ENCODE results near the gene MPDZ. TPM values are rescaled to one million over a fixed set of nuclear protein-coding genes. Genes with fewer than 3 reads are reported as not detected.

MPDZ gene
- total and polyA plus RNA-seq, 2 of the 13 experiments (the other 11 are each of a cell fraction or from before 2014, with no cell fraction given), result 12.4 to 14.7 TPM

- TF ChIP-seq ZNF446 (CRISPR knock-in tag; IDR thresholded peaks at IDR 0.05), result no peak
- TF ChIP-seq ZSCAN22 (CRISPR knock-in tag; IDR thresholded peaks at IDR 0.05), result no peak
- no peak for TF ChIP-seq JUN (CRISPR knock-in tag; IDR thresholded peaks at IDR 0.05)
- no peak for TF ChIP-seq HNRNPK (IDR thresholded peaks at IDR 0.05; ENCODE audit: low read depth, low read length, poor library complexity, severe bottlenecking)
- TF ChIP-seq GATAD2A (CRISPR knock-in tag; IDR thresholded peaks at IDR 0.05), result no peak
- TF ChIP-seq ZNF670 (CRISPR knock-in tag; IDR thresholded peaks at IDR 0.05; ENCODE audit: borderline replicate concordance), result no peak
- TF ChIP-seq ZNF781 (CRISPR knock-in tag; IDR thresholded peaks at IDR 0.05; ENCODE audit: borderline replicate concordance, not compliant biosample characterization), result no peak
- TF ChIP-seq, protein P1, sequence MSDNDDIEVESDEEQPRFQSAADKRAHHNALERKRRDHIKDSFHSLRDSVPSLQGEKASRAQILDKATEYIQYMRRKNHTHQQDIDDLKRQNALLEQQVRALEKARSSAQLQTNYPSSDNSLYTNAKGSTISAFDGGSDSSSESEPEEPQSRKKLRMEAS (IDR thresholded peaks at IDR 0.05), result no peak
- no peak for TF ChIP-seq MBNL3 (CRISPR knock-in tag; conservative IDR thresholded peaks at IDR 0.05)
- no peak for TF ChIP-seq ZSCAN25 (CRISPR knock-in tag; IDR thresholded peaks at IDR 0.05)
- no peak for TF ChIP-seq GATAD1 (CRISPR knock-in tag; IDR thresholded peaks at IDR 0.05)
These were observed 120.5 kb downstream of the MPDZ start (continued) for GRCh38 chr9:13158986-13159385.

DNA sequence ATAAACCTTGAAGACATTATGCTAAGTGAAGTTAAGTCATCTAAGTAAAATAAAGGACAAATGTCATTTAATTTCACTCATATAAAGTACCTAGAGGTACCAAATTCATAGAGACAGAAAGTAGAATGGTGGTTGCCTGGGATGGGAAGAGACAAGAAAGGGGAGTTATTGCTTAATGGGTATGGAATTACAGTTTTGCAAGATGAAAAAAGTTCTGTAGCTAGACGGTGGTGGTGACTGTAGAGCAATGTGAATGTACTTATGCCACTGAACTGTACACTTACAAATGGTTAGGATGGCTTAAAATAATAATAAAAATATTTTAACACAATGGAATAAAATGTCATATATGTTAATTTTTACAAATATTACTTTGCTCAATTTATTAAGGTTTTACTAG is 128.0 kb downstream of the MPDZ start:
- H3K27me3 ChIP-seq (ENCODE audit: control insufficient read depth in 1 of 2, insufficient read depth in 2 of 2, low read length in 2 of 2), result no peaks in the 10 kb centered on the region
- 84% methylated on average over 1 of the region's 1 CpG for WGBS (ENCODE audit: low lambda C conversion rate)

More for the DNA sequence above, 128.0 kb downstream of the MPDZ start:
- Histone ChIP-seq H3K27ac (ENCODE audit: extremely low read length, insufficient read depth, low read length) (no peak overlapping the region), H3K9ac (ENCODE audit: insufficient read depth, low read depth, low read length) (no peak overlapping the region), H3K4me1 (ENCODE audit: insufficient read depth, low read length) (no peaks in the 10 kb centered on the region), H3K79me2 (ENCODE audit: insufficient read depth, low read length) (no peaks in the 10 kb centered on the region), H3K36me3 (replicated peaks in 1 of 2; ENCODE audit: control insufficient read depth in 1 of 2, insufficient read depth in 2 of 2, low read length in 2 of 2) (0 out of 5 replicates have a peak, but pooled peaks cover 0 to 3% of the 10 kb centered on the region in 2 experiments), H4K20me1 (ENCODE audit: insufficient read depth, low read length) (no peaks in the 10 kb centered on the region), H3K4me3 (replicated peaks in 1 of 3; ENCODE audit: insufficient read depth in 1 of 3, low read depth in 2 of 3, low read length in 3 of 3) (no peak overlapping the region), H2AFZ (ENCODE audit: low read length) (no peak overlapping the region), H3K4me2 (ENCODE audit: low read depth, low read length) (no peak overlapping the region), H3K9me3 (ENCODE audit: low read length) (no peaks in the 10 kb centered on the region)
- BruUV-seq (replicated peaks), result no TSS peak
- ChIA-PET POLR2A (no interaction called here), CTCF (ENCODE audit: low intra/inter-chr PET ratio, low total read pairs) (no interaction called here)
- TF ChIP-seq LBX2 (CRISPR knock-in tag; IDR thresholded peaks at IDR 0.05; ENCODE audit: borderline replicate concordance) (no peak), KLF12 (CRISPR knock-in tag; IDR thresholded peaks at IDR 0.05; ENCODE audit: borderline replicate concordance) (no peak), NFRKB (IDR thresholded peaks at IDR 0.05) (no peak), ZNF230 (CRISPR knock-in tag; IDR thresholded peaks at IDR 0.05) (no peak), TARDBP (CRISPR knock-in tag; IDR thresholded peaks at IDR 0.05) (no peak), ZFP62 (CRISPR knock-in tag; IDR thresholded peaks at IDR 0.05) (no peak), ZNF569 (CRISPR knock-in tag; IDR thresholded peaks at IDR 0.05; ENCODE audit: borderline replicate concordance) (no peak), IRX3 (CRISPR knock-in tag; IDR thresholded peaks at IDR 0.05; ENCODE audit: borderline replicate concordance, low read depth) (no peak), ZNF549 (CRISPR knock-in tag; IDR thresholded peaks at IDR 0.05) (no peak), TFDP2 (CRISPR knock-in tag; IDR thresholded peaks at IDR 0.05) (no peak), MAFF (IDR thresholded peaks at IDR 0.05; ENCODE audit: low read depth, low read length) (no peak), EEA1 (CRISPR knock-in tag; IDR thresholded peaks at IDR 0.05; ENCODE audit: borderline replicate concordance) (no peak)
- TF ChIP-seq, protein P2, sequence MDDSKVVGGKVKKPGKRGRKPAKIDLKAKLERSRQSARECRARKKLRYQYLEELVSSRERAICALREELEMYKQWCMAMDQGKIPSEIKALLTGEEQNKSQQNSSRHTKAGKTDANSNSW (CRISPR knock-in tag; IDR thresholded peaks at IDR 0.05; ENCODE audit: borderline replicate concordance), result no peak
- TF ChIP-seq, protein P3, sequence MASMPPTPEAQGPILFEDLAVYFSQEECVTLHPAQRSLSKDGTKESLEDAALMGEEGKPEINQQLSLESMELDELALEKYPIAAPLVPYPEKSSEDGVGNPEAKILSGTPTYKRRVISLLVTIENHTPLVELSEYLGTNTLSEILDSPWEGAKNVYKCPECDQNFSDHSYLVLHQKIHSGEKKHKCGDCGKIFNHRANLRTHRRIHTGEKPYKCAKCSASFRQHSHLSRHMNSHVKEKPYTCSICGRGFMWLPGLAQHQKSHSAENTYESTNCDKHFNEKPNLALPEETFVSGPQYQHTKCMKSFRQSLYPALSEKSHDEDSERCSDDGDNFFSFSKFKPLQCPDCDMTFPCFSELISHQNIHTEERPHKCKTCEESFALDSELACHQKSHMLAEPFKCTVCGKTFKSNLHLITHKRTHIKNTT (CRISPR knock-in tag; IDR thresholded peaks at IDR 0.05), result no peak
- in situ Hi-C loops (cut with HindIII; ENCODE audit: extremely low pct_ligation_motif_present, low pct_unique_long_range_greater_than_20kb) (no loop called here), intact Hi-C loops (cut with micrococcal nuclease; ENCODE audit: unreplicated experiment) (no loop called here)
- ATAC-seq (no peak), DNase-seq (ENCODE audit: low spot score) (no peak), FAIRE-seq (no peak)
